WI38 (cell line): ENCODE measurements around the gene CLN5.

ENCODE experiments used
- H3K4me3 ChIP-seq: 2 replicates; pipeline ENCODE4 v1.5.1; 2011; ENCODE audit warnings: low read depth, mild to moderate bottlenecking, control low read depth, low read length
- TF ChIP-seq, protein P1 (sequence below): IDR thresholded peaks from 2 replicates; pipeline ENCODE4 v1.5.1; 2012; ENCODE audit warnings: low read depth, mild to moderate bottlenecking, control low read depth, low read length

The CLN5 gene

GRCh38 chr13:76991796-76992547 lies at the start of gene CLN5:
Gene CLN5, plus strand, starts transcription at chr13:76992081. Its CDS starts 18 bp downstream, at chr13:76992099.
- TF ChIP-seq, protein P1, sequence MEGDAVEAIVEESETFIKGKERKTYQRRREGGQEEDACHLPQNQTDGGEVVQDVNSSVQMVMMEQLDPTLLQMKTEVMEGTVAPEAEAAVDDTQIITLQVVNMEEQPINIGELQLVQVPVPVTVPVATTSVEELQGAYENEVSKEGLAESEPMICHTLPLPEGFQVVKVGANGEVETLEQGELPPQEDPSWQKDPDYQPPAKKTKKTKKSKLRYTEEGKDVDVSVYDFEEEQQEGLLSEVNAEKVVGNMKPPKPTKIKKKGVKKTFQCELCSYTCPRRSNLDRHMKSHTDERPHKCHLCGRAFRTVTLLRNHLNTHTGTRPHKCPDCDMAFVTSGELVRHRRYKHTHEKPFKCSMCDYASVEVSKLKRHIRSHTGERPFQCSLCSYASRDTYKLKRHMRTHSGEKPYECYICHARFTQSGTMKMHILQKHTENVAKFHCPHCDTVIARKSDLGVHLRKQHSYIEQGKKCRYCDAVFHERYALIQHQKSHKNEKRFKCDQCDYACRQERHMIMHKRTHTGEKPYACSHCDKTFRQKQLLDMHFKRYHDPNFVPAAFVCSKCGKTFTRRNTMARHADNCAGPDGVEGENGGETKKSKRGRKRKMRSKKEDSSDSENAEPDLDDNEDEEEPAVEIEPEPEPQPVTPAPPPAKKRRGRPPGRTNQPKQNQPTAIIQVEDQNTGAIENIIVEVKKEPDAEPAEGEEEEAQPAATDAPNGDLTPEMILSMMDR: no peak
- peak within 1 kb of the TSS; percentile 71 for H3K4me3 ChIP-seq

DNA sequence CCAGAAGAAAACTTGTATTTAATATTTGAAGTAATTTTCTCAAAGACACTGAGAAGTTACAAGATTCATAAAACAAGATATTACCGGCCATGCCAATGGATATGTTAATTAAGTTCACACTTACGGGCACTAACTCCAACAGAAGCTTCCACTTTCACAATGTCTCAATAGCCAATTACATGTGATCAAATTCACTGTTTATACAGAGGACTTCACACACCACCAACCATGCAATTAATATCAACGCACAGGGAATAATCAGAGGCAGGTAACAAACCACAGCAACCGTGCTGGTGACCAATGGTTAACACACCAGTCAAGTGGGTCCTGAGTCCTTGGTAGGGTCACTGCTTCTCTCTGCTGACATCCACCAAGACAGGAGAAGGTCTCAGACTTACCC lies 49.5 kb upstream of the CLN5 start:
- TF ChIP-seq, protein P1: no peak
- no peak overlapping the region for H3K4me3 ChIP-seq

DNA sequence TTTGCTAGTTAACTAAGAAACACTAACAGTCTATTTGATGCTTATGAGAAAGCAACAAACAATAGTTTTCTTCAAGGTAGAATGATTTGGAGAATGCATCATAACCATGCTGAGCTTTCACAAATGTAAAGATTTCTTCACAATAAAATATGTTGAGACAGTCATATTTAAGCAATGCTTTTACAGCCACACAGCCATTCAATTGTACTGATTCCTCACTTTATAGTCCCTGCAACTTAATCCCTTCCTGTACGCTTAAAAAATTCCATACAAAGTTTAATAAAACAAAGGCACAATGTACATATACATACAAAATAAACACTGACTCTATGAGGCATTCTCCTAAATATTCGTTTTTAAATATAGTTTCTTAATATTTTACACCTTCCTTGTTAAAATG lies 48.2 kb upstream of the CLN5 start:
- H3K4me3 ChIP-seq: no peak overlapping the region
- TF ChIP-seq, protein P1: no peak

GRCh38 chr13:76944456-76944855 lies 47.4 kb upstream of the CLN5 start:
- TF ChIP-seq, protein P1: no peak
- no peak overlapping the region for H3K4me3 ChIP-seq

- TF ChIP-seq, protein P1: no peak
- no peak within 1 kb of the TSS for H3K4me3 ChIP-seq
Measured at GRCh38 chr13:76948149-76948548, 43.7 kb upstream of the CLN5 start, which contains the start of gene ACOD1. Gene ACOD1, plus strand, starts transcription at chr13:76948511. Its CDS starts 48 bp downstream, at chr13:76948559.

DNA sequence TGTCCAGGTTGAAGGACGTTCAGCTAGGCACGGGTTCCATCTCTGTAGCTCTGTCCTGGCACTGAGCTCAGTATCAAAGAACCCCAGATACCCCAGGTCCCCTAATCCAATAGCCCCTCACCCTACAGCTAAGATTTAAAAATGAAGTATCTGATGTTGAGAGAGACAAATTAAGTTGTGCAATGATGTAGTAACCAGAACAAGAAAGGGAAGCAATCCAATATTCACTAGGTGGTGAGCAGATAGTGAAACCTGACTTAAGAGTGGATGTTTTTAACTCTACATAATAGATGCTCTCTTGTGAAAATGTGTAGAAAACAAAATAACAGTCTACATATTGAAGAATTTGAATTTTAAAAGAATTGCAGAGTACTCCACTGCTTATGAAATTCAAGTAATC lies 41.8 kb upstream of the CLN5 start:
- TF ChIP-seq, protein P1: no peak
- H3K4me3 ChIP-seq: no peak overlapping the region

DNA sequence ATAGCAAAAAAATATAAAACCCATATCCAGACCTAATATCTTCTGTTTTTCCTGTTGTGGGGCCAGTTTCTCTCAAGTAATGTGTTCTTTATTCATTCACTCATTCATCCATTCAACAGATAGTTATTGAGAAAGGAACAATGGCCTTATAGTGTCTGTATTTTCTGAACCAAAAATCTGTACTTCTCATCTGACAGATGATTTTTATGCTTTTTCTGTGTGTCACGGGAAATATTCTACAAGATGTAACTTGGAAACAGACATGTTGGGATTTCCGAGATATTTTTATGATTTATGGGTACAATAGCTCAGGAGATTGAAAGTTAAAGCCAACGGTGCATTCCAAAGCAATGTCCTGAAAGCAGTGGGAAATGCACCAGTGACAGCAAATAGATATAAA lies 37.9 kb upstream of the CLN5 start:
- TF ChIP-seq, protein P1: no peak
- H3K4me3 ChIP-seq: no peak overlapping the region
